Measurements from ENCODE around the gene G0S2. TPM values are rescaled to one million over a fixed set of nuclear protein-coding genes. Genes with fewer than 3 reads are reported as not detected.
A peak's percentile ranks its signal among the peaks of the same experiment; 100 is the strongest.

Gene G0S2
- polyA plus RNA-seq, 1 of the 3 experiments (the other 2 are of a cell fraction): 43.2 TPM

DNA sequence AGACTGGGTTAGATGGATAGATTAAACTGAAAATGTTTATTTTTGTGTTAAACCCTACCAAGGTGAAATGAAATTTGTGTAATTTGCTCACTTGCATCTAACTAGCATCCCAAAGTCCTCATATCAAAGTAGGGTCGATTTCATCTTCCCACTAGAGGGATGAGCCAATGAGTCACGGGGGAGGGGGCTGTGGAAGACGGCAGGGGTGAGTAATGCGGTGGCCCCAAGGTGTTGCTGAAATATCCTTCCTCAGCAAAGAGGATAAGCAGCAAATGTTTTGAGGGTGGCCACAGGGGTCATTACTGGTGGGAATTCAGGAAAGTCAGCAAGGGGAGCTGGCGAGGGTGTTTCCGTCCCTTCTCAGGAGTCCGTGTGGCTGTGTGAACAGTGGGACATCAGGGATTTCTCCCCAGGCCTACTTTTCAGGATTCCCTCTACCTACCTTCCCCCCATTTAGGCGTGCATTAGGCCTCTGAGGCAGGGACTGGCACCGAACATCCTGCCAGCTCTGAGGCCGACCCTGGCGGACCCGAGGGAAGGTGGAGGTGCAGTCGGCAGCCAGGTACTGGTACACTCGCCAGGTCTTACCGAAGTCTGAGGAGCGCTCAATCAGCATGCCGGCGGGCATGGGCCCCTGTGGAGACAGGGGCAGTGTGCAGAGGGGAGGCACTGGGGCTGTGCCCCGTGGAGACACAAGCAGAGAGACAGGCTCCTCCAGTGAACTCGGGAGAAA, 41.0 kb upstream of the G0S2 start:
- 85% methylated on average over 8 of the region's 20 CpGs for WGBS (ENCODE audit: low lambda C conversion rate)
- DNase-seq: no peak
- POLR2A ChIA-PET: no interaction called here
- Histone ChIP-seq H3K9me2 (no peaks in the 10 kb centered on the region), H4K20me1 (ENCODE audit: insufficient read depth) (no peaks in the 10 kb centered on the region), H3K4me2 (no peak overlapping the region), H2AFZ (ENCODE audit: low read depth) (no peak overlapping the region), H3K36me3 (replicated peaks in 1 of 2; ENCODE audit: control insufficient read depth in 1 of 2, insufficient read depth in 2 of 2, low read length in 1 of 2) (peaks cover 0 to 13% of the 10 kb centered on the region in 2 experiments), H3F3A (replicated peaks; ENCODE audit: insufficient read depth) (no peaks in the 10 kb centered on the region), H3K4me1 (ENCODE audit: control insufficient read depth in 1 of 2, insufficient read depth in 2 of 2, low read depth in 1 of 2, low read length in 1 of 2) (no peaks in the 10 kb centered on the region), H3K4me3 (ENCODE audit: low read depth in 2 of 2, low read length in 1 of 2) (no peak overlapping the region), H3K27me3 (ENCODE audit: insufficient read depth) (no peaks in the 10 kb centered on the region), H3K79me2 (ENCODE audit: insufficient read depth) (no peaks in the 10 kb centered on the region), H3K27ac (ENCODE audit: low read depth in 2 of 2, low read length in 1 of 2) (peak overlapping the region in 1 of 2 experiments; percentile 23; a peak in 1 of 4 replicates), H3K9ac (no peak overlapping the region), H3K9me3 (no peaks in the 10 kb centered on the region)
- CTCF ChIA-PET: interaction anchor here (1.0 to 2.5 kb wide), 4 partner anchors 14 to 65 kb away, joined by 3 to 9 read pairs (median 5); no protein-coding TSS in a partner anchor
- no peak for TF ChIP-seq NFIC (IDR thresholded peaks at IDR 0.05; ENCODE audit: borderline replicate concordance)

DNA sequence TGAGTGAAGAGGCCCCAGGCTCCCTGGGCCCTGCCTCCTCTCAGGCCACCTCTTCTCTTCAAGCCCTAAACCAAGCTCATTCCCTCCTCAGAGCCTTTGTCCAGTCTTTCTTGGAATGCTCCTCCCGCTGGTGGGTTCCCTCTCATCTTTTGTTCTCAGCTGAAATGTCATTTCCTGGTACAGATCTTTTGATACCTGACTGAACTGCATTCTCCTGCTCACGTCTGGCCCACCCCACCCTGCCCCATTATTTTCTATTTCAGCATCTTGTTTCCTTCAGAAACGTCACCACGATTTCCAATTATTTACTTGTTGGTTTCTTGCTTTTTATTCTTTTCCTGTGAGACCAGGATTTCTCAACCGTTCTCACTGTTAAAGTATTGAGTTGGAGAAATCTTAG, 39.4 kb upstream of the G0S2 start:
- H3K36me3 ChIP-seq (replicated peaks in 1 of 2; ENCODE audit: control insufficient read depth in 1 of 2, insufficient read depth in 2 of 2, low read length in 1 of 2): peaks cover 0 to 13% of the 10 kb centered on the region in 2 experiments
- H3K27me3 ChIP-seq (ENCODE audit: insufficient read depth): no peaks in the 10 kb centered on the region
- 84% methylated on average over 5 of the region's 5 CpGs for WGBS (ENCODE audit: low lambda C conversion rate)
- no peaks in the 10 kb centered on the region for H3K9me2 ChIP-seq
- CTCF ChIA-PET: interaction anchor here (1.3 to 2.5 kb wide), 3 partner anchors 8 to 66 kb away, joined by 4 to 9 read pairs (median 6); no protein-coding TSS in a partner anchor
- no peak for DNase-seq
- H3K4me1 ChIP-seq (ENCODE audit: control insufficient read depth in 1 of 2, insufficient read depth in 2 of 2, low read depth in 1 of 2, low read length in 1 of 2): no peaks in the 10 kb centered on the region
- H3K9me3 ChIP-seq: no peaks in the 10 kb centered on the region
- no peaks in the 10 kb centered on the region for H4K20me1 ChIP-seq (ENCODE audit: insufficient read depth)
- no peak overlapping the region for H3K4me3 ChIP-seq (ENCODE audit: low read depth in 2 of 2, low read length in 1 of 2)
- TF ChIP-seq RAD21 (IDR thresholded peaks at IDR 0.05; ENCODE audit: low read length): no peak
- TF ChIP-seq POLR2AphosphoS5 (IDR thresholded peaks at IDR 0.05; ENCODE audit: low read depth, low read length): no peak
- no peak for TF ChIP-seq GABPA (IDR thresholded peaks at IDR 0.05; ENCODE audit: low read depth)
- TF ChIP-seq, protein P1, sequence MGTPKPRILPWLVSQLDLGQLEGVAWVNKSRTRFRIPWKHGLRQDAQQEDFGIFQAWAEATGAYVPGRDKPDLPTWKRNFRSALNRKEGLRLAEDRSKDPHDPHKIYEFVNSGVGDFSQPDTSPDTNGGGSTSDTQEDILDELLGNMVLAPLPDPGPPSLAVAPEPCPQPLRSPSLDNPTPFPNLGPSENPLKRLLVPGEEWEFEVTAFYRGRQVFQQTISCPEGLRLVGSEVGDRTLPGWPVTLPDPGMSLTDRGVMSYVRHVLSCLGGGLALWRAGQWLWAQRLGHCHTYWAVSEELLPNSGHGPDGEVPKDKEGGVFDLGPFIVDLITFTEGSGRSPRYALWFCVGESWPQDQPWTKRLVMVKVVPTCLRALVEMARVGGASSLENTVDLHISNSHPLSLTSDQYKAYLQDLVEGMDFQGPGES (IDR thresholded peaks at IDR 0.05; ENCODE audit: low read depth, low read length): no peak
- no peak for TF ChIP-seq RCOR1 (IDR thresholded peaks at IDR 0.05; ENCODE audit: low read length)
- TF ChIP-seq RFX5 (IDR thresholded peaks at IDR 0.05; ENCODE audit: low read length): no peak
- no peaks in the 10 kb centered on the region for H3F3A ChIP-seq (replicated peaks; ENCODE audit: insufficient read depth)
- H3K4me2 ChIP-seq: no peak overlapping the region
- POLR2A ChIA-PET: no interaction called here
- no peak overlapping the region for H2AFZ ChIP-seq (ENCODE audit: low read depth)
- no peak overlapping the region for H3K9ac ChIP-seq
- no peak overlapping the region for H3K27ac ChIP-seq (ENCODE audit: low read depth in 2 of 2, low read length in 1 of 2)
- no peaks in the 10 kb centered on the region for H3K79me2 ChIP-seq (ENCODE audit: insufficient read depth)

- no peak overlapping the region; the same call in 1 of the 2 replicates for H3K9ac ChIP-seq
- no peaks in the 10 kb centered on the region for H4K20me1 ChIP-seq (ENCODE audit: insufficient read depth)
These were observed 33.4 kb upstream of the G0S2 start for GRCh38 chr1:209641832-209642172.

More at GRCh38 chr1:209641832-209642172, 33.4 kb upstream of the G0S2 start:
- Histone ChIP-seq H3K4me1 (ENCODE audit: control insufficient read depth in 1 of 2, insufficient read depth in 2 of 2, low read depth in 1 of 2, low read length in 1 of 2) (peaks cover 24 to 28% of the 10 kb centered on the region in 2 experiments), H3K4me2 (peak overlapping the region; percentile 14; the same call in 1 of the 2 replicates), H3K36me3 (replicated peaks in 1 of 2; ENCODE audit: control insufficient read depth in 1 of 2, insufficient read depth in 2 of 2, low read length in 1 of 2) (peaks cover 0 to 7% of the 10 kb centered on the region in 2 experiments), H2AFZ (ENCODE audit: low read depth) (no peak overlapping the region), H3K4me3 (ENCODE audit: low read depth in 2 of 2, low read length in 1 of 2) (no peak overlapping the region), H3K27me3 (ENCODE audit: insufficient read depth) (no peaks in the 10 kb centered on the region), H3K9me2 (no peaks in the 10 kb centered on the region), H3K79me2 (ENCODE audit: insufficient read depth) (no peaks in the 10 kb centered on the region), H3F3A (replicated peaks; ENCODE audit: insufficient read depth) (peaks cover 3% of the 10 kb centered on the region), H3K27ac (ENCODE audit: low read depth in 2 of 2, low read length in 1 of 2) (peak overlapping the region; percentile 71 to 83), H3K9me3 (no peaks in the 10 kb centered on the region)
- ChIA-PET POLR2A (no interaction called here), CTCF (interaction anchor here (1.3 to 3.7 kb wide), 4 partner anchors 11 to 65 kb away, joined by 4 to 16 read pairs (median 8); no protein-coding TSS in a partner anchor)
- DNase-seq: no peak
- TF ChIP-seq MEF2A (IDR thresholded peaks at IDR 0.05; ENCODE audit: borderline replicate concordance, low read depth) (no peak), NFIC (IDR thresholded peaks at IDR 0.05; ENCODE audit: borderline replicate concordance) (peak; percentile 35; the same call in 1 of the 2 replicates), TCF12 (IDR thresholded peaks at IDR 0.05) (peak; percentile 58), PBX3 (IDR thresholded peaks at IDR 0.05) (peak; percentile 50; the same call in 1 of the 2 replicates)
- WGBS (ENCODE audit: low lambda C conversion rate): 55% methylated on average over 5 of the region's 5 CpGs

All from SK-N-SH (cell line).